Measurements from ENCODE around the gene NOA1.
"Not testable (repeated sequence)": the region's sequence is repeated elsewhere in the genome, so short reads cannot be mapped to it uniquely, and the experiment has no call there.

The NOA1 gene

DNA sequence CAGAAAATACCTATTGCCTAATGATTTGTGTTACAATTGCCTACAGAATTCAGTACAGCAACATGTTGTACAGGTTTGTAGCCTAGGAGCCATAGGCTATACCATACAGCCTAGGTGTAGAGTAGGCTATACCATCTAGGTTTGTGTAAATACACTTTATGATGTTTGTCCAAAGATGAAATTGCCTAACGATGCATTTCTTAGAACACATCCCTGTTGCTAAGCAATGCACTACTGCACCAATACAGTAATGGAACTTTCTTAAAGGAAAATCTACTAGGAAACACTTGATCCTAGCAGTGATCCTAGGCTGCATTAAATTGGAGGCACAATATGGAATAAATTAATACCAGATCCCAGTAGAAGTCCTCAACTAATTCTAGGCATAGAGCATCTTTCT, 18.3 kb downstream of the NOA1 start:
- in situ Hi-C loops (cut with HindIII; ENCODE audit: low sequenced_read_pairs): no loop called here

DNA sequence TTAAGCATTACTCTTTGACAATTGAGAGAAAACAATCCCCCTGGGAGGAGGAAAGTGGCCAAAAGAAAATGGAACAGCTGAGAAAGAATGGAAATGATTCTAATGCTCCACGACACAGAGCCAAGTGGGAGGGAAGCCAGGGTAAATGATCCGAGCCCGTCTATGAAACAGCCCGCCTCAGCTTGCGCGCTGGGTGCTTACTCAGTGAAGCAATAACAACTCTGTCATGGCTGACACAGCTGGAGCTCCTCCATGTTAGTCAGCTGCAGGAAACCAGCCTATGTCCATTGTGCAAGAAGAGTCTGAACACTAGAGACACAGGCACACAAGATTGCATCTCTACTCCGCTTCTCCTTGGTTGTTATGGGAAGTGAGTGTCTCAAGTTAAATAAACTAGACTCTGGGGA, 19.3 kb downstream of the NOA1 start:
- in situ Hi-C loops (cut with HindIII; ENCODE audit: low sequenced_read_pairs): no loop called here

DNA sequence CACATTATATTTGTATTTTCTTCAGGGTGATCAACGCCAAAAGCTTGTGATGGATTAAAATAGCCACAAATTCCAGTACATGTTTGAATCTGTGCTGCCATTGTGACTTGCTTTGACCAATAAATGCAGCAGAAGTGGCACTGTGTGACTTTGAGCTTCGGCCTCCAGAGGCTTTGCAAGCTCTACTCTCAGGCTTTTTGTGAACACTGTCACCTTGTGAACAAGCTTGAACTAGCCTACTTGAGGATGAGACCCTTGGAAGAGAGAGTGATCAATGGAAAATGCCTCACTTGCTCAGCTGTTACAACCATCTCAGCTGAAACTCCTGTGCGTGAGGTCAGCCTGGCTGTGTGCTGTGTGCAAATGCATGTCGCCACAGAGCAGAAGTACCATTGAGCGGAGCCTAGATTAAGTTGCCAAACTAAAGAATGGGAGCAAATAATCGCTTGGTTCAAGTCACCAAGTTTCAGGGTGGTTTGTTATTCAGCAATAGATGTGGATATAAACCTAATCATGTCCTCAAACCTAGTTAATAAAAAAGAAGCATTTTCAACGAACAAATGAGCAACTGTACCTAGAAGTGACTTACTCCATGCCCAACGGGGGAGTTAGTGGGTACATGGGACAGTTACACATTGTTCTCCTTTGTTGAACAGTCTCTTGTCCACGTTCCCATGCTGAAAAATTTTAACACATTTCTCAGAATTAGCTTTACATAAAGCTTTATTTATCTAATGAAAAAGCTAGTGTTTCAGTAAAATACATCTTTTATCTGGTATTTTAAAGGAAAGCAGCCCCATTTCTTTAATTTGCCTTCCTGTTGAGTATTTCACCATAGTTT, 23.5 kb downstream of the NOA1 start:
- in situ Hi-C loops (cut with HindIII; ENCODE audit: low sequenced_read_pairs): no loop called here

DNA sequence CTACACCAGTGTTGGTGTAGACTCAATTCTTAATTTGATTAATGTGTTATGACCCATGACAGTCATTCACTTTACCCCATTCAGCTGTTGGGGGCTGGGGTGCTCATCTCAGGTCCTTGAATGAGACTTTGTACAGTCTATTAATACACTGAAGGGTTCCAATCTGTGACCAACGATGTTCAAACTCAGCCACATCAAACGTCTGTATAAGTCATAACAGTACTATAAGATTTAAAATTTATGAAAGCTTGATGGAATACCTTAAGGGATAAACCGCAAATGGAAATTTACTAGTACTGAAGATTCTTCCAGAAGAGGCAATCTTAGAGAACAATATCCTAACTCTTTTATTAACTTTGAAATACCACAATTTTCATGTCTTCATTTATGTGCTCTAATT, 36.0 kb downstream of the NOA1 start:
- in situ Hi-C loops (cut with HindIII; ENCODE audit: low sequenced_read_pairs): no loop called here

DNA sequence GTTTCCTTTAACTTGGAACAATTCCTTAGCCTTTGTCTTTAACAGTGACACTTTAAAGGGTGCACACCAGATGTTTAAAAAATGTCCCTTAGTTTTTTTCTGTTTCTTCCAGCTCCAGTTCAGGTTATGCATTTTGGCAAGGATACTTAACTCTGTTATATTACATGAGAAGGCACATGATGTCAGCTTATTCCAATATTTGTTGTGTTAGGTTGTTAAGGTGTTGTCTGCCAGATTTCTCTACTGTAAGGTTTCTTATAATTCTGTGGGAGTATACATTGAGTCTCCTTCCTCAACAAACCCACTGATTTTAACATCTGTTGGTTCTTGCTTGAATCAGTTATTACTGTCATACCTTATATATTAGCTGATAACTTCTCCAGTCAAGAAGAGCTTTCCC, 36.4 kb downstream of the NOA1 start:
- in situ Hi-C loops (cut with HindIII; ENCODE audit: low sequenced_read_pairs): no loop called here

DNA sequence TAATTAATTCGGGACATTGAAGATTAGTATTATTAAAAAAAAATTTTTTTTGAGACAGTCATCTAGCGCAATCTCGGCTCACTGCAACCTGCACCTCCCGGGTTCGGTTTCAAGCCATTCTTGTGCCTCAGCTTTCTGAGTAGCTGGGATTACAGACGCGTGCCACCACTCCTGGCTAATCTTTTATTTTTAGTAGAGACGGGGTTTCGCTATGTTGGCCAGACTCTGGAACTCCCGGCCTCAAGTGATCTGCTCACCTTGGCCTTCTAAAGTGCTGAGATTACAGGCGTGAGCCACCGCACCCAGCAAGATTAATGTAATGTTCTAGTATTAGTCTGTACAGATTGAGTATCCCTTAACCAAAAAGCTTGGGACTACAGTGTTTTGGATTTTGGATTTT, 37.0 kb downstream of the NOA1 start:
- in situ Hi-C loops (cut with HindIII; ENCODE audit: low sequenced_read_pairs): no loop called here

DNA sequence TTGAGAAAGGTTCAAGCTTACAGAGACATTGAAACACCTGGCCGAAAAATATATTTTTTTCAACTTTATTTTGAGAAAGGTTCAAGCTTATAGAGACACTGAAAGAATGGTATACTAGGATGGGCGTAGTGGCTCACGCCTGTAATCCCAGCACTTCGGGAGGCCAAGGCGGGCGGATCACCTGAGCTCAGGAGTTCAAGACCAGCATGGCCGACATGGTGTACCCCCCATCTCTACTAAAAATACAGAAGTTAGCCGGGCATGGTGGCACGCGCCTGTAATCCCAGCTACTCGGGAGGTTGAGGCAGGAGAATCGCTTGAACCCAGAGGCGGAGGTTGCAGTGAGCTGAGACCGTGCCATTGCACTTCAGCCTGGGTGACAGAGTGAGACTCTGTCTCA, 37.6 kb downstream of the NOA1 start:
- in situ Hi-C loops (cut with HindIII; ENCODE audit: low sequenced_read_pairs): not testable (repeated sequence)

DNA sequence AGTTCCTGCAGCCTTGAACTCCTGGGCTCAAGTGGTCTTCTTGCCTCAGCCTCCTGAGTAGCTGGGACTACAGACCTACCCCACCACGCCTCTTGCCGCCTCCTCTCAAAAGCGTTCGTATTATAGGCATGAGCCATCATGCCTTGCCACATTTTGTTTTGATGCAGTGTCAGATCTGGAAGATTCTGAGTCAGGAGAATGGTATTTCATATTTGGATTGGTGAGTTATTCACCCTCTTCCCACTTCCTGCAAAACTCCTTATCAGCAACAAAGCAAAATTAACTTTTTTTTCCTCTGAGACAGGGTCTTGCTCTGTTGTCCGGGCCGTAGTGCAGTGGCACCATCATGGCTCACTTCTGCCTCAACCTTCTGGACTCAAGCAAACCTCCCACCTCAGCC, 40.1 kb downstream of the NOA1 start:
- in situ Hi-C loops (cut with HindIII; ENCODE audit: low sequenced_read_pairs): no loop called here

DNA sequence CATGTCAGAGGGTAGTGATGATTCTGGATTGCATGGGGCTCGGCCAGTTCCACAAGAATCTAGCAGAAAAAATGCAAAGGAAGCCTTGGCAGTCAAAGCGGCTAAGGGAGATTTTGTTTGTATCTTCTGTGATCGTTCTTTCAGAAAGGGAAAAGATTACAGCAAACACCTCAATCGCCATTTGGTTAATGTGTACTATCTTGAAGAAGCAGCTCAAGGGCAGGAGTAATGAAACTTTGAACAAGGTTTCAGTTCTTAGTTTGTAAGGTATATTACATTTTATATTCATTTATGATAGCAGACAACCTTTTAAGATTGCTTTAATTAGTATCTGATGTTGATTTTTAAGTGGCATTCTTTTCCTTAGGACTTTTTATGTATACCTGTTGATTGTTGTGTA, 45.5 kb downstream of the NOA1 start:
- in situ Hi-C loops (cut with HindIII; ENCODE audit: low sequenced_read_pairs): no loop called here

DNA sequence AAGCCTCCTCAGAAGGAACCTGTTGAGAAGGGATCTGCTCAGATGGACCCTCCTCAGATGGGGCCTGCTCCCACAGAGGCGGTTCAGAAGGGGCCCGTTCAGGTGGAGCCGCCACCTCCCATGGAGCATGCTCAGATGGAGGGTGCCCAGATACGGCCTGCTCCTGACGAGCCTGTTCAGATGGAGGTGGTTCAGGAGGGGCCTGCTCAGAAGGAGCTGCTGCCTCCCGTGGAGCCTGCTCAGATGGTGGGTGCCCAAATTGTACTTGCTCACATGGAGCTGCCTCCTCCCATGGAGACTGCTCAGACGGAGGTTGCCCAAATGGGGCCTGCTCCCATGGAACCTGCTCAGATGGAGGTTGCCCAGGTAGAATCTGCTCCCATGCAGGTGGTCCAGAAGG, 46.8 kb downstream of the NOA1 start:
- in situ Hi-C loops (cut with HindIII; ENCODE audit: low sequenced_read_pairs): no loop called here

DNA sequence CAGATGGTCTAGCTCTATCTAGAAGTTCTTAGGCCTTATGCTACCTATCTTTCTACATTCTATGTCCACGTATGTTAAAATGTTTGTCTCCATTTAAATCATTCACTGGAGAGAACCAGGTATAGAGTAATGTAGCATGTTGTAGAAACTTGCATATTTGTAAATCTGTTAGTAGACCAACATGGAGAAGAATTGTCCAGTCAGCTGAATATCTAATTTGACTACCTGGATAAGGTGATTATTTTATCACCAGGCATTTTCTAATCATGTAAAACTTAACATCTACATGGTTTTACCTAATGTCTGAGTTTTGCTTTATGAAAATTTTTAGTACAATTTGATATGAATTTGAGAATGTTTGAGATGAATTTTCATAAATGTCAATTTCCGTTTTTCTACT, 50.2 kb downstream of the NOA1 start:
- in situ Hi-C loops (cut with HindIII; ENCODE audit: low sequenced_read_pairs): no loop called here

DNA sequence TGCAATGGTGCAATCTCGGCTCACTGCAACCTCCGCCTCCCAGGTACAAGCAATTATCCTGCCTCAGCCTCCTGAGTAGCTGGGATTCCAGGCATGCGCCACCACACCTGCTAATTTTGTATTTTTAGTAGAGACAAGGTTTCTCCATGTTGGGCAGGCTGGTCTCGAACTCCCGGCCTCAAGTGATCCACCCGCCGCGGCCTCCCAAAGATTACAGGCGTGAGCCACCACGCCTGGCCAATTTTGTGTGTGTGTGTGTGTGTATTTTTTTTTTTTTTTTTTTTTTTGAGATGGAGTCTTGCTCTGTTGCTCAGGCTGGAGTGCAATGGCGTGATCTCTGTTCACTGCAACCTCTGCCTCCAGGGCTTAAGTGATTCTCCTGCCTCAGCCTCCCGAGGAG, 62.4 kb downstream of the NOA1 start:
- in situ Hi-C loops (cut with HindIII; ENCODE audit: low sequenced_read_pairs): not testable (repeated sequence)

DNA sequence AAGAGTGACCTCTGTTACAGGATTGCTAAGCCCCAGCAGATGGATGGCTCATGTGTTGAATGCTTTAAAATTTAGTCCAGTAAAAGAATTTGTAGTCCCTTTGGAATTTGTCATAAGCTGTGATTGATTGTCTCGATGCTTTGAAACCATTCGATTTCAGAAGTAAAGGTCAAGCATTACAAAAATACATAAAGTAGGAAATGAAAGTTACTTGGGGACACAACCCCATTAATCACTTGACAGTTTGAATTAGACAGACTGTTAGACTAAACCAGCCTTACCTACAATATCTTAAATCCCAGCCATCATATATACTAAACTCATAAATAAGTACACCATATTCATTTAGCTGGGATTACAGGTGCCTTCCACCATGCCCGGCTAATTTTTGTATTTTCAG, 63.1 kb downstream of the NOA1 start:
- in situ Hi-C loops (cut with HindIII; ENCODE audit: low sequenced_read_pairs): no loop called here

Data from DLD1 (cell line).